H9 (cell line): ENCODE data around the gene ANKS1B. TPM values are rescaled to one million over a fixed set of nuclear protein-coding genes. Genes with fewer than 3 reads are reported as not detected.
A peak's percentile ranks its signal among the peaks of the same experiment; 100 is the strongest.

Experiments used
- DNase-seq: peaks from one replicate; pipeline ENCODE4 v3.0.0-alpha.2; 2017
- H2AFZ ChIP-seq: one replicate; pipeline ENCODE4 v1.6.1; 2013; ENCODE audit warnings: mild to moderate bottlenecking, low read length, control low read depth, moderate library complexity
- H2AK5ac ChIP-seq: 2 replicates; pipeline ENCODE4 v1.6.1; 2013; ENCODE audit warnings: low read length, control low read depth, mixed read lengths; ENCODE audit not compliant: insufficient read length
- H2BK120ac ChIP-seq: one replicate; pipeline ENCODE4 v1.6.1; 2013; ENCODE audit warnings: low read depth, mild to moderate bottlenecking, low read length, control low read depth, inconsistent platforms; ENCODE audit not compliant: poor library complexity, severe bottlenecking
- H2BK12ac ChIP-seq: 2 replicates; pipeline ENCODE4 v1.6.1; 2013; ENCODE audit warnings: low read length, control low read depth, mixed read lengths, low read depth; ENCODE audit not compliant: insufficient read length
- H2BK15ac ChIP-seq: 2 replicates; pipeline ENCODE4 v1.6.1; 2013; ENCODE audit warnings: low read depth, low read length, control low read depth
- H2BK20ac ChIP-seq: one replicate; pipeline ENCODE4 v1.6.1; 2013; ENCODE audit warnings: low read depth, mild to moderate bottlenecking, low read length, control low read depth, inconsistent platforms; ENCODE audit not compliant: poor library complexity, severe bottlenecking
- H2BK5ac ChIP-seq: 2 replicates; pipeline ENCODE4 v1.6.1; 2013; ENCODE audit warnings: low read length, control low read depth, mixed read lengths; ENCODE audit not compliant: insufficient read length
- H3K14ac ChIP-seq: 2 replicates; pipeline ENCODE4 v1.6.1; 2013; ENCODE audit warnings: low read length, control low read depth; ENCODE audit not compliant: insufficient read depth
- H3K18ac ChIP-seq: 2 replicates; pipeline ENCODE4 v1.6.1; 2013; ENCODE audit warnings: low read depth, mild to moderate bottlenecking, mixed read lengths, low read length, control low read depth; ENCODE audit not compliant: insufficient read length
- H3K23ac ChIP-seq: 2 replicates; pipeline ENCODE4 v1.6.1; 2013; ENCODE audit warnings: low read length, control low read depth, mixed read lengths, low read depth; ENCODE audit not compliant: insufficient read length
- H3K23me2 ChIP-seq: 2 replicates; pipeline ENCODE4 v1.6.1; 2013; ENCODE audit warnings: low read depth, mild to moderate bottlenecking, mixed read lengths, low read length, control low read depth; ENCODE audit not compliant: insufficient read length, poor library complexity, severe bottlenecking
- H3K27ac ChIP-seq: 2 replicates; pipeline ENCODE4 v1.5.1; 2013; ENCODE audit warnings: low read length, control low read depth, mixed read lengths, low read depth; ENCODE audit not compliant: insufficient read length
- H3K27me3 ChIP-seq: 2 replicates; pipeline ENCODE4 v1.6.1; 2013; ENCODE audit warnings: low read length, control low read depth, inconsistent platforms; ENCODE audit not compliant: insufficient read depth
- H3K4ac ChIP-seq: 2 replicates; pipeline ENCODE4 v1.6.1; 2013; ENCODE audit warnings: low read depth, mild to moderate bottlenecking, control low read depth, inconsistent platforms, low read length, moderate library complexity
- H3K4me1 ChIP-seq: 2 replicates; pipeline ENCODE4 v1.6.1; 2013; ENCODE audit warnings: low read length, control low read depth, inconsistent platforms; ENCODE audit not compliant: insufficient read depth
- H3K4me2 ChIP-seq: 2 replicates; pipeline ENCODE4 v1.6.1; 2013; ENCODE audit warnings: low read length, control low read depth, mixed read lengths; ENCODE audit not compliant: insufficient read length, insufficient read depth
- H3K56ac ChIP-seq: 2 replicates; pipeline ENCODE4 v1.6.1; 2013; ENCODE audit warnings: low read depth, mild to moderate bottlenecking, mixed read lengths, low read length, control low read depth; ENCODE audit not compliant: insufficient read length
- H3K79me1 ChIP-seq: 2 replicates; pipeline ENCODE4 v1.6.1; 2013; ENCODE audit warnings: low read depth, mild to moderate bottlenecking, moderate library complexity, low read length, control low read depth, inconsistent platforms; ENCODE audit not compliant: insufficient read depth, poor library complexity, severe bottlenecking
- H3K79me2 ChIP-seq: 2 replicates; pipeline ENCODE4 v1.6.1; 2013; ENCODE audit warnings: low read length, control low read depth, inconsistent platforms; ENCODE audit not compliant: insufficient read depth
- H3K9ac ChIP-seq: 2 replicates; pipeline ENCODE4 v1.6.1; 2013; ENCODE audit warnings: low read length, control low read depth, mixed read lengths; ENCODE audit not compliant: insufficient read length; ENCODE audit errors: extremely low read depth
- H3K9me3 ChIP-seq: one replicate; pipeline ENCODE4 v1.6.1; 2013; ENCODE audit warnings: low read depth, low read length, inconsistent platforms; ENCODE audit not compliant: control insufficient read depth
- H3T11ph ChIP-seq: one replicate; pipeline ENCODE4 v1.6.1; 2013; ENCODE audit warnings: mild to moderate bottlenecking, low read length, control low read depth, inconsistent platforms
- H4K20me1 ChIP-seq: one replicate; pipeline ENCODE4 v1.6.1; 2013; ENCODE audit not compliant: control insufficient read depth, insufficient read length, insufficient read depth
- H4K5ac ChIP-seq: 2 replicates; pipeline ENCODE4 v1.6.1; 2013; ENCODE audit warnings: low read depth, mild to moderate bottlenecking, mixed read lengths, low read length, control low read depth; ENCODE audit not compliant: insufficient read length
- H4K8ac ChIP-seq: replicated peaks from 2 replicates; pipeline ENCODE4 v1.6.1; 2013; ENCODE audit warnings: low read length, control low read depth, mixed read lengths, low read depth; ENCODE audit not compliant: insufficient read length
- H4K91ac ChIP-seq: 2 replicates; pipeline ENCODE4 v1.6.1; 2013; ENCODE audit warnings: low read depth, mild to moderate bottlenecking, moderate library complexity, mixed read lengths, low read length, control low read depth; ENCODE audit not compliant: insufficient read length
- H3K27ac Mint-ChIP-seq, 3 experiments: 2 replicates in 2 of 3; 3 replicates in 1 of 3; pipeline ENCODE4 v1.8.0; 2020 to 2021; ENCODE audit warnings: mixed read lengths in 3 of 3, mild to moderate bottlenecking in 1 of 3, moderate library complexity in 1 of 3
- H3K27me3 Mint-ChIP-seq: 2 replicates; pipeline ENCODE4 v1.8.0; 2021; ENCODE audit warnings: low read depth, mild to moderate bottlenecking, moderate library complexity, mixed read lengths
- H3K36me3 Mint-ChIP-seq, 3 experiments: 2 replicates in 2 of 3; 3 replicates in 1 of 3; pipeline ENCODE4 v1.8.0; 2020 to 2021; ENCODE audit warnings: low read depth in 3 of 3, mixed read lengths in 3 of 3; ENCODE audit not compliant: insufficient read depth in 1 of 3
- H3K4me1 Mint-ChIP-seq, 2 experiments: 2 replicates each; pipeline ENCODE4 v1.8.0; 2020; ENCODE audit warnings: mixed read lengths in 2 of 2
- H3K4me3 Mint-ChIP-seq, 2 experiments: 2 replicates in 1 of 2; 3 replicates in 1 of 2; pipeline ENCODE4 v1.8.0; 2020 to 2021; ENCODE audit warnings: mild to moderate bottlenecking in 2 of 2, mixed read lengths in 2 of 2, moderate library complexity in 1 of 2
- H3K9me3 Mint-ChIP-seq, 2 experiments: 2 replicates in 1 of 2; 3 replicates in 1 of 2; pipeline ENCODE4 v1.8.0; 2020; ENCODE audit warnings: mild to moderate bottlenecking in 2 of 2, mixed read lengths in 2 of 2, moderate library complexity in 1 of 2
- total RNA-seq: library from RNA; stranded (reverse); gene quantifications from 2 replicates; pipeline ENCODE4 v1.2.1, GENCODE V29; 2021
- TF ChIP-seq, protein P1 (sequence below): fragments of 200-600 bp; sonication (generic); conservative IDR thresholded peaks from 3 replicates; pipeline ENCODE4 v1.8.0; 2021; ENCODE audit warnings: antibody characterized with exemption, mild to moderate bottlenecking

ANKS1B gene
- total RNA-seq, 1 experiment from 2014 or later, result 4.1 TPM

- Histone ChIP-seq H3K27me3 (no peaks in the 10 kb centered on the region), H3K18ac (no peak overlapping the region), H3K14ac (no peak overlapping the region), H3K4me2 (no peak overlapping the region), H3T11ph (no peak overlapping the region), H3K56ac (no peak overlapping the region), H2AFZ (no peak overlapping the region), H3K4ac (no peak overlapping the region), H3K27ac (no peak overlapping the region), H4K20me1 (no peaks in the 10 kb centered on the region), H3K23me2 (no peaks in the 10 kb centered on the region), H3K9me3 (no peaks in the 10 kb centered on the region), H4K8ac (no peak overlapping the region), H3K9ac (no peak overlapping the region), H2BK5ac (no peak overlapping the region), H2BK12ac (no peak overlapping the region), H3K79me2 (no peaks in the 10 kb centered on the region), H4K91ac (no peak overlapping the region), H4K5ac (peak overlapping the region; percentile 81), H3K4me1 (no peaks in the 10 kb centered on the region), H3K79me1 (no peaks in the 10 kb centered on the region), H2AK5ac (no peak overlapping the region), H2BK20ac (no peak overlapping the region), H2BK120ac (no peak overlapping the region), H2BK15ac (no peak overlapping the region), H3K23ac (no peak overlapping the region)
- H3K4me3 Mint-ChIP-seq, result no peak overlapping the region
- TF ChIP-seq, protein P1, sequence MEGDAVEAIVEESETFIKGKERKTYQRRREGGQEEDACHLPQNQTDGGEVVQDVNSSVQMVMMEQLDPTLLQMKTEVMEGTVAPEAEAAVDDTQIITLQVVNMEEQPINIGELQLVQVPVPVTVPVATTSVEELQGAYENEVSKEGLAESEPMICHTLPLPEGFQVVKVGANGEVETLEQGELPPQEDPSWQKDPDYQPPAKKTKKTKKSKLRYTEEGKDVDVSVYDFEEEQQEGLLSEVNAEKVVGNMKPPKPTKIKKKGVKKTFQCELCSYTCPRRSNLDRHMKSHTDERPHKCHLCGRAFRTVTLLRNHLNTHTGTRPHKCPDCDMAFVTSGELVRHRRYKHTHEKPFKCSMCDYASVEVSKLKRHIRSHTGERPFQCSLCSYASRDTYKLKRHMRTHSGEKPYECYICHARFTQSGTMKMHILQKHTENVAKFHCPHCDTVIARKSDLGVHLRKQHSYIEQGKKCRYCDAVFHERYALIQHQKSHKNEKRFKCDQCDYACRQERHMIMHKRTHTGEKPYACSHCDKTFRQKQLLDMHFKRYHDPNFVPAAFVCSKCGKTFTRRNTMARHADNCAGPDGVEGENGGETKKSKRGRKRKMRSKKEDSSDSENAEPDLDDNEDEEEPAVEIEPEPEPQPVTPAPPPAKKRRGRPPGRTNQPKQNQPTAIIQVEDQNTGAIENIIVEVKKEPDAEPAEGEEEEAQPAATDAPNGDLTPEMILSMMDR, result no peak
- H3K27me3 Mint-ChIP-seq, result no peaks in the 10 kb centered on the region
- no peaks in the 10 kb centered on the region for H3K36me3 Mint-ChIP-seq
- H3K9me3 Mint-ChIP-seq, result no peaks in the 10 kb centered on the region
- DNase-seq, result no peak
- peak overlapping the region in 1 of 3 experiments; percentile 44; a peak in 3 of 7 replicates for H3K27ac Mint-ChIP-seq
- H3K4me1 Mint-ChIP-seq, result no peaks in the 10 kb centered on the region
Observed at GRCh38 chr12:99804715-99805114, 180.0 kb downstream of the ANKS1B start.
